ENCODE measurements around the gene TMEM184C.

TMEM184C gene

GRCh38 chr4:147620315-147620714, 3.1 kb downstream of the TMEM184C start:
- H4K20me1 ChIP-seq (ENCODE audit: control insufficient read depth, insufficient read depth, low read depth, low read length): no peaks in the 10 kb centered on the region
- H3K4me1 ChIP-seq (ENCODE audit: control insufficient read depth, low read length): peaks cover 30% of the 10 kb centered on the region
- no peaks in the 10 kb centered on the region for H3K9me3 ChIP-seq (ENCODE audit: control insufficient read depth, insufficient read depth, low read length)
- peak overlapping the region; percentile 34 for H3K4me2 ChIP-seq (ENCODE audit: low read length)
- H3K36me3 ChIP-seq (ENCODE audit: control insufficient read depth, low read length): peaks cover 31% of the 10 kb centered on the region
- no peaks in the 10 kb centered on the region for H3K9me2 ChIP-seq (replicated peaks; ENCODE audit: control insufficient read depth, low read length)
- H3K79me2 ChIP-seq (ENCODE audit: control insufficient read depth, low read length): peaks cover 56% of the 10 kb centered on the region
- H3K27me3 ChIP-seq (ENCODE audit: control insufficient read depth, low read length): no peaks in the 10 kb centered on the region
- TF ChIP-seq, protein P1, sequence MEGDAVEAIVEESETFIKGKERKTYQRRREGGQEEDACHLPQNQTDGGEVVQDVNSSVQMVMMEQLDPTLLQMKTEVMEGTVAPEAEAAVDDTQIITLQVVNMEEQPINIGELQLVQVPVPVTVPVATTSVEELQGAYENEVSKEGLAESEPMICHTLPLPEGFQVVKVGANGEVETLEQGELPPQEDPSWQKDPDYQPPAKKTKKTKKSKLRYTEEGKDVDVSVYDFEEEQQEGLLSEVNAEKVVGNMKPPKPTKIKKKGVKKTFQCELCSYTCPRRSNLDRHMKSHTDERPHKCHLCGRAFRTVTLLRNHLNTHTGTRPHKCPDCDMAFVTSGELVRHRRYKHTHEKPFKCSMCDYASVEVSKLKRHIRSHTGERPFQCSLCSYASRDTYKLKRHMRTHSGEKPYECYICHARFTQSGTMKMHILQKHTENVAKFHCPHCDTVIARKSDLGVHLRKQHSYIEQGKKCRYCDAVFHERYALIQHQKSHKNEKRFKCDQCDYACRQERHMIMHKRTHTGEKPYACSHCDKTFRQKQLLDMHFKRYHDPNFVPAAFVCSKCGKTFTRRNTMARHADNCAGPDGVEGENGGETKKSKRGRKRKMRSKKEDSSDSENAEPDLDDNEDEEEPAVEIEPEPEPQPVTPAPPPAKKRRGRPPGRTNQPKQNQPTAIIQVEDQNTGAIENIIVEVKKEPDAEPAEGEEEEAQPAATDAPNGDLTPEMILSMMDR (IDR thresholded peaks at IDR 0.05; ENCODE audit: low read depth, low read length, poor library complexity, severe bottlenecking): no peak
- TF ChIP-seq EZH2phosphoT487 (IDR thresholded peaks at IDR 0.05; ENCODE audit: borderline replicate concordance, low read length): no peak
- no peaks in the 10 kb centered on the region for H3F3A ChIP-seq (ENCODE audit: control insufficient read depth, insufficient read depth)
- no peak overlapping the region for H3K4me3 ChIP-seq (ENCODE audit: low read length)
- no peak overlapping the region for H3K27ac ChIP-seq (ENCODE audit: low read depth, low read length)

DNA sequence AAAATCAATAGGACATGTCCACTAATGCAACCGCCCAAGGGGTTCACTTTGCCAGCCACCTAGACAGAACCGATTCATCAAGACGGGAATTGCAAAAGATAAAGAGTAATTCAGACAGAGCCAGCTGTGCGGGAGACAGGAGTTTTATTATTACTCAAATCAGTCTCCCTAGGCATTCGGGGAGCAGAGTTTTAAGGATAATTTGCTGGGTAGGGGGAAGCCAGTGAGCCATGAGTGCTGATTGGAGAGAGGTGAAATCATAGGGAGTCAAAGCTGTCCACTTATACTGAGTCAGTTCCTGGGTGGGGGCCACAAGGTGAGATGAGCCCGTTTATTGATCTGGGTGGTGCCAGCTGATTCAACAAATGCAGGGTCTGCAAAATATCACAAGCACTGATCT, 8.5 kb downstream of the TMEM184C start:
- Histone ChIP-seq H3F3A (ENCODE audit: control insufficient read depth, insufficient read depth) (no peaks in the 10 kb centered on the region), H3K9me3 (ENCODE audit: control insufficient read depth, insufficient read depth, low read length) (no peaks in the 10 kb centered on the region), H4K20me1 (ENCODE audit: control insufficient read depth, insufficient read depth, low read depth, low read length) (no peaks in the 10 kb centered on the region), H3K9me2 (replicated peaks; ENCODE audit: control insufficient read depth, low read length) (no peaks in the 10 kb centered on the region), H3K4me2 (ENCODE audit: low read length) (no peak overlapping the region), H3K27ac (ENCODE audit: low read depth, low read length) (no peak overlapping the region), H3K79me2 (ENCODE audit: control insufficient read depth, low read length) (peaks cover 19% of the 10 kb centered on the region), H3K4me1 (ENCODE audit: control insufficient read depth, low read length) (peaks cover 4% of the 10 kb centered on the region), H3K27me3 (ENCODE audit: control insufficient read depth, low read length) (no peaks in the 10 kb centered on the region), H3K36me3 (ENCODE audit: control insufficient read depth, low read length) (peaks cover 60% of the 10 kb centered on the region), H3K4me3 (ENCODE audit: low read length) (no peak overlapping the region)
- TF ChIP-seq, protein P1 (IDR thresholded peaks at IDR 0.05; ENCODE audit: low read depth, low read length, poor library complexity, severe bottlenecking): no peak

GRCh38 chr4:147626903-147627302, 9.7 kb downstream of the TMEM184C start:
- Histone ChIP-seq H4K20me1 (ENCODE audit: control insufficient read depth, insufficient read depth, low read depth, low read length) (no peaks in the 10 kb centered on the region), H3K27me3 (ENCODE audit: control insufficient read depth, low read length) (no peaks in the 10 kb centered on the region), H3K9me2 (replicated peaks; ENCODE audit: control insufficient read depth, low read length) (no peaks in the 10 kb centered on the region), H3K36me3 (ENCODE audit: control insufficient read depth, low read length) (peaks cover 69% of the 10 kb centered on the region), H3F3A (ENCODE audit: control insufficient read depth, insufficient read depth) (no peaks in the 10 kb centered on the region), H3K27ac (ENCODE audit: low read depth, low read length) (no peak overlapping the region), H3K9me3 (ENCODE audit: control insufficient read depth, insufficient read depth, low read length) (no peaks in the 10 kb centered on the region), H3K4me1 (ENCODE audit: control insufficient read depth, low read length) (no peaks in the 10 kb centered on the region), H3K79me2 (ENCODE audit: control insufficient read depth, low read length) (peaks cover 9% of the 10 kb centered on the region), H3K4me3 (ENCODE audit: low read length) (no peak overlapping the region), H3K4me2 (ENCODE audit: low read length) (no peak overlapping the region)
- TF ChIP-seq EZH2phosphoT487 (IDR thresholded peaks at IDR 0.05; ENCODE audit: borderline replicate concordance, low read length): no peak
- TF ChIP-seq, protein P1 (IDR thresholded peaks at IDR 0.05; ENCODE audit: low read depth, low read length, poor library complexity, severe bottlenecking): no peak

DNA sequence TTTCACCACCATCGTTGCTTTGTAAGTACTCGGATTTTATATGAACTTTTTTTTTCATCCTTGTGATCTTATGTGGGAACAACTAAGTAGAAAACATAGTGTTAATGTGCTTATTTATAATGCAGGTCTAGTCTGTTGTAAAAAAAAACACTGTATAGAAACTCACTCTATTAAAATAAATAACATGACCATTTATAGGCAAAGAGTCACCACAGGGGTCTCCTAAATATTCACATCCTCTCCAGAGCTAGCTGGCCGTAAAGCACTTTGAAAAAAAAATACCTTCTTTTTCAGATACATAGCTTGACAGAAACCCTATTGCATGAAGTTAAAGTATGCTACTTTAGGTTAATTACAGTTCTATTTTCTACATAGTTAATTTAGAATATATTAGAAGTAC, 11.2 kb downstream of the TMEM184C start:
- Histone ChIP-seq H3K4me3 (ENCODE audit: low read length) (no peak overlapping the region), H3K9me3 (ENCODE audit: control insufficient read depth, insufficient read depth, low read length) (no peaks in the 10 kb centered on the region), H3K27ac (ENCODE audit: low read depth, low read length) (no peak overlapping the region), H3K79me2 (ENCODE audit: control insufficient read depth, low read length) (no peaks in the 10 kb centered on the region), H3K36me3 (ENCODE audit: control insufficient read depth, low read length) (peaks cover 76% of the 10 kb centered on the region), H3K4me1 (ENCODE audit: control insufficient read depth, low read length) (no peaks in the 10 kb centered on the region), H3K9me2 (replicated peaks; ENCODE audit: control insufficient read depth, low read length) (no peaks in the 10 kb centered on the region), H4K20me1 (ENCODE audit: control insufficient read depth, insufficient read depth, low read depth, low read length) (no peaks in the 10 kb centered on the region), H3K27me3 (ENCODE audit: control insufficient read depth, low read length) (no peaks in the 10 kb centered on the region), H3K4me2 (ENCODE audit: low read length) (no peak overlapping the region), H3F3A (ENCODE audit: control insufficient read depth, insufficient read depth) (no peaks in the 10 kb centered on the region)
- no peak for TF ChIP-seq EZH2phosphoT487 (IDR thresholded peaks at IDR 0.05; ENCODE audit: borderline replicate concordance, low read length)
- TF ChIP-seq, protein P1 (IDR thresholded peaks at IDR 0.05; ENCODE audit: low read depth, low read length, poor library complexity, severe bottlenecking): no peak

Data from DOHH2 (cell line).